Heart right ventricle (tissue), 16 donors: ENCODE data around the gene NXN. TPM values are rescaled to one million over a fixed set of nuclear protein-coding genes. Genes with fewer than 3 reads are reported as not detected.

Source experiments
- ATAC-seq, 8 donors: fragments of 200-7000 bp; cut with Tn5 transposase; one replicate each; pipeline ENCODE4 v1.9.1; 2020; ENCODE audit warnings: mild to moderate bottlenecking in 8 of 8, moderate library complexity in 8 of 8, moderate number of reproducible peaks in 1 of 8
- DNase-seq, 2 donors: peaks; one replicate each; pipeline ENCODE4 v3.0.0-alpha.2; 2020
- H3K27ac ChIP-seq, 10 donors: fragments of 200-600 bp; sonication (generic) in 2 of 10; one replicate each; pipeline versions ENCODE4 v1.5.0 to v1.8.0; 2020 to 2022; ENCODE audit warnings: mild to moderate bottlenecking in 3 of 10
- H3K27me3 ChIP-seq, 7 donors: fragments of 200-600 bp; one replicate each; pipeline ENCODE4 v1.8.0; 2021 to 2022; ENCODE audit warnings: mild to moderate bottlenecking in 2 of 7
- H3K36me3 ChIP-seq, 9 donors: fragments of 200-600 bp; sonication (generic) in 1 of 9; one replicate each; pipeline versions ENCODE4 v1.5.0 to v1.8.0; 2020 to 2022; ENCODE audit warnings: mild to moderate bottlenecking in 2 of 9
- H3K4me1 ChIP-seq, 9 donors: fragments of 200-600 bp; sonication (generic) in 1 of 9; one replicate each; pipeline versions ENCODE4 v1.5.0 to v1.8.0; 2020 to 2022; ENCODE audit warnings: mild to moderate bottlenecking in 4 of 9
- H3K4me3 ChIP-seq, 10 donors: fragments of 200-600 bp; sonication (generic) in 2 of 10; one replicate each; pipeline versions ENCODE4 v1.5.0 to v1.8.0; 2020 to 2022; ENCODE audit warnings: mild to moderate bottlenecking in 7 of 10, moderate library complexity in 2 of 10
- H3K9me3 ChIP-seq, 11 donors: fragments of 200-600 bp in 10 of 11; sonication (generic) in 2 of 11; one replicate each; pipeline versions ENCODE4 v1.5.0 to v1.8.0; 2013 to 2022; ENCODE audit warnings: mild to moderate bottlenecking in 2 of 11, control low read depth in 1 of 11, moderate library complexity in 1 of 11
- CTCF ChIP-seq, 9 donors: fragments of 200-600 bp; sonication (generic) in 2 of 9; IDR thresholded peaks; one replicate each; pipeline versions ENCODE4 v1.5.0 to v1.8.0; 2021 to 2022; ENCODE audit warnings: antibody characterized with exemption in 9 of 9, mild to moderate bottlenecking in 5 of 9, moderate library complexity in 1 of 9
- WGBS, 2 donors: extraction: QIAGEN DNeasy Blood & Tissue Kit; methylation state at CpG; one replicate each; pipeline ENCODE4 v1.1.7; 2013; ENCODE audit warnings: inconsistent platforms in 1 of 2; 5-methylcytosine and 5-hydroxymethylcytosine counted together
- intact Hi-C, 10 donors: fragments of 100-400 bp; cut with DNase I; formaldehyde crosslinking; loops; one replicate each; pipeline versions ENCODE4 v1.11.1 to v1.14.2; 2022
- long read RNA-seq, 3 donors: library from polyadenylated mRNA; unstranded; transcript quantifications; one replicate each; pipeline ENCODE4 v2.0.0, GENCODE V29; 2020 to 2021
- polyA plus RNA-seq, 2 donors: library from polyadenylated mRNA; stranded (reverse); fragments of 200-250 nt; gene quantifications; one replicate each; pipeline ENCODE4 v1.2.3, GENCODE V29; 2013
- total RNA-seq, 10 donors: library from RNA; stranded (reverse); fragmentation: NEBNext Ultra II Directional in 3 of 10; extraction: Animal tissue kit (Norgen Biotek cat#: 25700) in 3 of 10; gene quantifications; one replicate each; pipeline versions ENCODE4 v1.2.1 to v1.2.4, GENCODE V29; 2021 to 2023
- donor health status: Arrhythmogenic right ventricular cardiomyopathy.
- donor health status: ischemic (EF 13 %, LVEDD 7.1; RV severe dilation, severe dysfunction).
- donor health status: healthy with polysubstance abuse.
- donor health status: DM: no; HTN: yes; CAD: no.
- donor health status: DM: no; HTN: no; CAD: no.
- donor health status: ischemic (EF 25% LVEDD 6.9; RV normal size, moderate dysfunction).
- donor health status: ischemic (EF 25% LVEDD 5.7; RV mildly dilated, moderate dysfunction).
- donor health status: healthy.
- donor health status: DM: yes; HTN: yes; CAD: no.
- donor health status: Ischemic cardiomyopathy.
- donor health status: ischemic (EF 35%, LVEDD 5.7; RV mildly dilated, moderate dysfunction).
- donor health status: nonischemic (EF 11% LVEDD 7.7; RV severe dilation, severe dysfunction).
- donor health status: DM: yes; HTN: yes; CAD: no.
- donor health status: PGD.
- donor health status: ischemic (EF 29% LVEDD 5.4; RV normal size, mild dysfunction).
- donor health status: nonischemic (EF 23%, LVEDD 6.1; RV moderate dilation, normal function).

Gene NXN
- total RNA-seq: 10 to 100 TPM; 11.6 to 24.4 (median 15.9) TPM
- 10 to 100 TPM in 1 of 2 donors, 1 to 10 TPM in 1; 9.9 to 20.8 TPM for polyA plus RNA-seq
- long read RNA-seq, donor 1, transcript NXN-201 (8 exons, 3,036 nt): major isoform, 24 of 38 reads
- long read RNA-seq, donor 1, partial matches to known transcripts: 2 of 38 reads
- long read RNA-seq, donor 1, other reads (novel, unspliced or antisense): 10 of 38 reads
- long read RNA-seq, donor 2, transcript NXN-201 (8 exons, 3,036 nt): major isoform, 21 of 37 reads
- long read RNA-seq, donor 2, partial matches to known transcripts: 3 of 37 reads
- long read RNA-seq, donor 2, other reads (novel, unspliced or antisense): 10 of 37 reads
- long read RNA-seq, donor 3, partial matches to known transcripts: 21 of 32 reads
- long read RNA-seq, donor 3, other reads (novel, unspliced or antisense): 10 of 32 reads

GRCh38 chr17:979539-980405 lies at the start of gene NXN:
NXN (minus strand) TSS chr17:979776.
- peak; percentile 81 to 97 (median 94) for ATAC-seq
- H3K4me3 ChIP-seq: peak within 1 kb of the TSS; percentile 49 to 94 (median 81)
- H3K27ac ChIP-seq: peak within 1 kb of the TSS; percentile 43 to 84 (median 80)
- H3K9me3 ChIP-seq: no peaks in the 10 kb centered on the region
- H3K4me1 ChIP-seq: peaks cover 4 to 52% (median 37%) of the 10 kb centered on the region in 9 donors
- peak; percentile 85 to 94 for DNase-seq
- 1 to 2% methylated on average over 34 to 91 of the region's 94 CpGs for WGBS, 2 donors
- H3K27me3 ChIP-seq: peaks cover 0 to 25% (median 0%) of the 10 kb centered on the region in 7 donors
- H3K36me3 ChIP-seq: no peaks in the 10 kb centered on the region
- peak in 5 of 9 donors; percentile 16 to 53 (median 38) for TF ChIP-seq CTCF (IDR thresholded peaks at IDR 0.05)
- intact Hi-C loops: loop anchor here (1.0 to 10.0 kb wide), 13 partner anchors 42 to 567 kb away; a partner anchor contains a TSS

DNA sequence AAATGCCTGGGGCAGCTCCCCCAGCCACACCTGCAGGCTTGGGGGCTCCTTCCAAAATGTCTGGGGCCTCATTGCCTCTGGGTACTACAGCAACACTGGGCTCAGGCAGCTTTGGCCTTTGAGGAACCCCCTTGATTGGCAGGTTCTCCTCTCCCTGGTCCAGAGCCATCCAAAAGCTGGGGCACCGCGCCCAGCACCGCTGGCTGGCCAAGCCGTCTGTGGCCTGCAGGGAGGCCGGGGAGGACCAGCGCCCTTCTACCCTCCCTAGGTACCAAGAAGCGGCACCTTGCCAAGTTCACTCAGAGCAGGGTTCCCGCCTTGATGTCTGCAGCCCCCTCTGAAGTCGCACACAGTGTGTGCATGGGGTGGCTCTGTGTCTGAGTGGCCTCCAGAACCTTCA lies 47.5 kb upstream of the NXN start:
- Histone ChIP-seq H3K36me3 (peaks cover 0 to 38% (median 6%) of the 10 kb centered on the region in 9 donors), H3K9me3 (no peaks in the 10 kb centered on the region), H3K27ac (peak overlapping the region in 5 of 10 donors; percentile 2 to 49 (median 28)), H3K27me3 (no peaks in the 10 kb centered on the region), H3K4me1 (peaks cover 38 to 85% (median 70%) of the 10 kb centered on the region in 9 donors), H3K4me3 (no peak overlapping the region)
- intact Hi-C loops: no loop called here
- TF ChIP-seq CTCF (IDR thresholded peaks at IDR 0.05): no peak
- 65 to 66% methylated on average over 9 of the region's 9 CpGs for WGBS, 2 donors
- DNase-seq (peak in 1 of 2 donors; percentile 62), ATAC-seq (peak in 5 of 8 donors; percentile 22 to 30 (median 27))

GRCh38 chr17:1026599-1026975 lies 47.0 kb upstream of the NXN start:
- Histone ChIP-seq H3K27me3 (no peaks in the 10 kb centered on the region), H3K27ac (peak overlapping the region in 3 of 10 donors; percentile 10 to 49 (median 31)), H3K4me1 (peaks cover 37 to 86% (median 72%) of the 10 kb centered on the region in 9 donors), H3K36me3 (peaks cover 0 to 38% (median 6%) of the 10 kb centered on the region in 9 donors), H3K4me3 (no peak overlapping the region), H3K9me3 (no peaks in the 10 kb centered on the region)
- 84 to 85% methylated on average over 10 of the region's 10 CpGs for WGBS, 2 donors
- TF ChIP-seq CTCF (IDR thresholded peaks at IDR 0.05): no peak
- DNase-seq: no peak
- intact Hi-C loops: no loop called here
- ATAC-seq: no peak
